NCI-H1048 (cell line): ENCODE measurements around the gene INPPL1.

Experiments used
- DNase-seq: peaks from one replicate; lab custom pipeline; 2025; lab: John Stamatoyannopoulos, UW

The INPPL1 gene

DNA sequence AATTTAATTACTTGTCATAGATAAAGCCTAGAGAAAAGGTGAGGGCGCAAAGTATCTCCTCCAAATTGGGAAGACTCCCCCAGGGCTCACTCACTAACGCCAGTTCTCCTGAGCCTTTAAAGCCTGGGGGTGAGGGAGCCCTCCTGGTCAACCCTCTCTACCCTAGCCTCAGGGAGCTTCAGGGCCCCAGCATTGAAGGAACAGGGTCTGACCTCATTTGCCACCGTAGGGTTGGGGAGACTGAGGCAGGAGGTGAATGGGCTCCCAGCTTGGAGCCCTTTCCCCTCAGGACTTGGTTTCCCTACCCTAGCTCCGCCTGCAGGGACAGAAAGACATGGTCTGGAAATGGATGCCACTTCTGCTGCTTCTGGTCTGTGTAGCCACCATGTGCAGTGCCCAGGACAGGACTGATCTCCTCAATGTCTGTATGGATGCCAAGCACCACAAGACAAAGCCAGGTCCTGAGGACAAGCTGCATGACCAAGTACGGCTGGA, 6.3 kb upstream of the INPPL1 start:
- no peak for DNase-seq

DNA sequence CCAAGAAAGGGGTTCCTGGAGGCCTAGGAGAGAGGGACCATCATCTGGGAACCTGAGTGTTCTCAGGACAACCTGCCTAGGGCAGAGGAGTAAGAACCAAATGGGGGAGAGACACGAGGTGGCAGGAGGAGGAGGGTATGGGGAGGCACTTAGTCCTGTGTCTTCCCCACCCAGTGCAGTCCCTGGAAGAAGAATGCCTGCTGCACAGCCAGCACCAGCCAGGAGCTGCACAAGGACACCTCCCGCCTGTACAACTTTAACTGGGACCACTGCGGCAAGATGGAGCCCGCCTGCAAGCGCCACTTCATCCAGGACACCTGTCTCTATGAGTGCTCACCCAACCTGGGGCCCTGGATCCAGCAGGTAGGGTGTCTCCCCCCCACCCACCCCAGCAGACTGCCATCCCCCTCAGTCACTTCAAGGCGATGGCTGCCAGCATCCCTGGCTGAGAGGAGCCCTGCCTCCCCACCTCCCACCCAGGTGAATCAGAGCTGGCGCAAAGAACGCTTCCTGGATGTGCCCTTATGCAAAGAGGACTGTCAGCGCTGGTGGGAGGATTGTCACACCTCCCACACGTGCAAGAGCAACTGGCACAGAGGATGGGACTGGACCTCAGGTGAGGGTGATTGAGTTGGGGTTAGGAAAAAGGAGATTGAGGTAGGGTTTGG, 3.7 kb upstream of the INPPL1 start:
- no peak for DNase-seq

GRCh38 chr11:72221386-72222075, 3.0 kb upstream of the INPPL1 start:
- DNase-seq, result no peak

GRCh38 chr11:72222106-72222891, 2.3 kb upstream of the INPPL1 start:
- DNase-seq, result no peak

DNA sequence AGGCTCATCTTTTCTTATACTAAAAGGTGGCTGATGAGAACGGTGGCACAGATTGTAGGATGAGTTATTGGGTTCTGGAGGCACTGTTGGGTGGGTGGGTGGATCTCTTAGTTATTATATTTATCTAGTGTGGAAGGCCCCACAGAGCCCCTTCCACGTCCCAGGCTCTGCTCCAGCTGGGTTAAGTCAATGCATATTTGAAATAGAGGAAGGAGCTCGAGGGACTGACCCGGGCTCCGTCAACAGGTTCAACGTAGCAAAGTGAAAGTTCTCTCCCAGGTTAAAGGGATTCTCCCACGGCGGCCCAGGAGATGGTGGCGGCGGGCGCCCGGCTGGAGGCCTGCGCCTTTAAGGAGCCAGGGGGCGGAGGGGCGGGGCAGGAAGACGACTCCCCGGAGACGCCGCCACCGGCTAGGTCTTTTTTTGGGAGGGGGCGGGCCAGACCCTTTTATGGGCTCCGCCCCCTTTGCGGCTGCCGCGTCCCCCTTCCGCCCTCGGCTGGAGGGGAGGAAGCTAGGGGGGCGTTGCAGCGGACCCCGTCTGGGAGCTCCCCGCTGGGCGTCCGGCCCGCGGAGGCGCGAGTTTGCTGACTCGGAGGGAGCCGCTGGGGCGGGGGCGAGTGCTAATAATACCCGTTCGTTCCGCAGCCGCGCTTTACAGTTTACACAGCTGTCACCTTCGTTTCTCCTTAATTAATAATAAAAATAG, 1.5 kb upstream of the INPPL1 start:
- peak; percentile 86 for DNase-seq

- no peak for DNase-seq
Observed at GRCh38 chr11:72223615-72224563, 678 bp upstream of the INPPL1 start.

DNA sequence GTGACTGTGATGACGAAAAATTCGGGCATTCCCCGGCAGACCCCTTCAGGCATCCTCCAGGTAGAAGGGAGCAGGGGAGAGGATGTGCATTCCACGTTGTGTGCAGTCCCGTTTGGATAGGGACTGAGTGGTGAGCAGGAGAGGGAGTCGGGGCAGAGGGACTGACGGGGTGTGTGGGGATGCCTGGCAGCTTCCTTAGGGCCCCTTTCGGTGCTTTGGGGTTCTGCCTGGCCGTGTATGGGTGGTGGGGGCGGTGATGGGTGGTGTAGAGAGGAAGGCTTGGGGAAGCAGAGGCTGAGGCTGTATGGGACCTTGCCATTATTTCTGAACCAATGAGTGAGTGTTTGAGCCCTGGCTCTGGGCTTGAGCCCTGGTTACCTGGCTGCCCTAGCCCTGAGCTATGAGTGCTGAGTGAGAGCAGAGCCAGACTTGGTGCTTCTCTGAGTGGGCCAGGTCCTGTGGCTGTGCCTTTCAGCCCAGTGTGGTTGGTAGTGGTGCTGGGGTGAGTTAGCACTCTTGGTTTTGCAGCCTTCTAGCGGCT, 914 bp downstream of the INPPL1 start:
- no peak for DNase-seq

DNA sequence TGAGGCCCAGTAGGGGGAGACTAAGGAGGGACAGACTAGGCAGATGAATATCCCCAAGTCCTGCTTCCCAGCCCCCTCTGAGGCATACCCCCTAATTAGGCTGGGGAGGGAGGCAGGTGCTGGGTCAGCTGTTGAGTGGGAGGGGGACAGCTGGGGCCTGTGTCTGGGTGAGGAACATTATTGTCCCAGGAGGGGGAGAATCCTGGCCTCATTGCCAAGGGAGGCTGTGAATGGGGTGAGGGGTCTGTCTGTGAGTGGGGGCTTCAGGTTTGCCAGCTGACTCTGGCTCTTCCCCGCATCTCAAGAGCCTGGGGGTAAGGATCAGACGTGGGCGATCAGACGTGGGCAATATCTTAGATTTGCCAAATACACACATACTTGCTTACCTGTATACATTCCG, 2.1 kb downstream of the INPPL1 start:
- DNase-seq, result no peak

- DNase-seq, result no peak
Observed at GRCh38 chr11:72227316-72228228, 3.0 kb downstream of the INPPL1 start.

DNA sequence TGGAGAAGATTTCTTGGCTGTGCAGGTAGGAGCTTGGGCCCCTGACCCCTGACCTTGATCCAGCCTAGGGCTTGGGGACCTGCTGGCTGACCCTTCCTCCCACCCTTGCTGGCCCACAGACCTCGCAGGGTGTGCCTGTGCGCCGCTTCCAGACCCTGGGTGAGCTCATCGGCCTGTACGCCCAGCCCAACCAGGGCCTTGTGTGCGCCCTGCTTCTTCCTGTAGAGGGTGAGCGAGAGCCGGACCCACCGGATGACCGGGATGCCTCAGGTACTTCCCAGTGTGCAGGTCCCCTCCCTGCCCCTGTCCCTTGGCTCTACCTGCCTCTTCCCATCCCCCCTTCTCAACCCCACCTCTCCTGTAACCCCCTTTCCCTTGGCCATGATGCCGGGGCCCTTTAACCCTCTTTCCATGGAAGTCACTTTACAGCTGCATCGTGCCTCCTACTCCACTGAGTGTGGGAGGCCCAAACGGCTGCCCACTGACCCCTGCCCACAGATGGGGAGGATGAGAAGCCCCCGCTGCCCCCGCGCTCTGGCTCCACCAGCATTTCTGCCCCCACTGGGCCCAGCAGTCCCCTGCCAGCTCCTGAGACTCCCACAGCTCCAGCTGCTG, 3.8 kb downstream of the INPPL1 start:
- no peak for DNase-seq

DNA sequence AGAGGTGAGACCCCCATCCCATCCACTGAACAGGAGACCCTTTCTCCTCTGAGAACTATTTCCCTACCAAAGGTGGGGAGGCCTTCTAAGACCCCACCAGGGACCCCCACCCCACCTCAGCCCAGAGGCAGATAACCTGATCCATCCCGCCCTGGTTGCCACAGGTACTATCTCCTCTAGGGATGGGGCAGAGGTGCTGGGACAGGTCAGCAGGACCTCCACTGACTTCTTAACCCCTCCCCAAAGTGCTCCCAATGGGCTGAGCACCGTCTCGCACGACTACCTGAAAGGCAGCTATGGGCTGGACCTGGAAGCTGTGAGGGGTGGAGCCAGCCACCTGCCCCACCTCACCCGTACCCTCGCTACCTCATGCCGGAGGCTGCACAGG, 4.3 kb downstream of the INPPL1 start:
- DNase-seq, result no peak

GRCh38 chr11:72229336-72229924, 4.9 kb downstream of the INPPL1 start:
- no peak for DNase-seq

- no peak for DNase-seq
Observed at GRCh38 chr11:72229925-72230763, 5.6 kb downstream of the INPPL1 start.

GRCh38 chr11:72230764-72231365, 6.3 kb downstream of the INPPL1 start:
- no peak for DNase-seq

GRCh38 chr11:72231396-72232259, 7.1 kb downstream of the INPPL1 start:
- no peak for DNase-seq

GRCh38 chr11:72232260-72233055, 7.9 kb downstream of the INPPL1 start:
- DNase-seq, result no peak
